K562 (cell line): ENCODE data around the gene ZNF222. TPM values are rescaled to one million over a fixed set of nuclear protein-coding genes. Genes with fewer than 3 reads are reported as not detected.

Experiments
- ATF1 ChIP-seq, 2 experiments: fragments of 450-650 bp in 1 of 2; IDR thresholded peaks; 2 replicates each; pipeline ENCODE4 v1.6.1; 2016; ENCODE audit warnings: missing compliant biosample characterization in 1 of 2, missing genetic modification characterization in 1 of 2
- BRF1 ChIP-seq: IDR thresholded peaks from 3 replicates; pipeline ENCODE4 v1.6.1; 2011; ENCODE audit warnings: borderline replicate concordance, mild to moderate bottlenecking; ENCODE audit not compliant: insufficient read length; ENCODE audit errors: extremely low read depth
- CGGBP1 ChIP-seq: fragments of 250-450 bp; sonication (Bioruptor Pico); IDR thresholded peaks from 2 replicates; pipeline ENCODE4 v1.9.0; 2021; ENCODE audit warnings: mild to moderate bottlenecking
- CREM ChIP-seq: IDR thresholded peaks from 2 replicates; pipeline ENCODE4 v1.6.1; 2014; ENCODE audit warnings: antibody characterized with exemption, low read depth
- ETV1 ChIP-seq: fragments of 450-650 bp; conservative IDR thresholded peaks from 2 replicates; pipeline ENCODE4 v1.6.1; 2016; ENCODE audit warnings: missing genetic modification characterization, control low read depth, low read depth, missing compliant biosample characterization
- KDM1A ChIP-seq, 2 experiments: fragments of 450-650 bp; IDR thresholded peaks; 2 replicates each; pipeline ENCODE4 v1.6.1; 2016; ENCODE audit warnings: mild to moderate bottlenecking in 2 of 2
- KLF6 ChIP-seq: fragments of 250-450 bp; sonication (Bioruptor Pico); IDR thresholded peaks from 2 replicates; pipeline ENCODE4 v1.4.0; 2020; ENCODE audit warnings: mild to moderate bottlenecking, moderate library complexity, borderline replicate concordance
- POLR2A ChIP-seq: fragments of 450-650 bp; conservative IDR thresholded peaks from 2 replicates; pipeline ENCODE4 v1.6.1; 2016
- SIRT6 ChIP-seq: IDR thresholded peaks from one replicate; pipeline ENCODE4 v1.6.1; 2012; ENCODE audit warnings: low read depth, mild to moderate bottlenecking, control low read depth, inconsistent platforms, low read length, moderate library complexity
- ZBED1 ChIP-seq: IDR thresholded peaks from 2 replicates; pipeline ENCODE4 v1.6.1; 2014
- ZNF133 ChIP-seq: fragments of 250-450 bp; sonication (Bioruptor Pico); IDR thresholded peaks from 2 replicates; pipeline ENCODE4 v1.4.0; 2020; ENCODE audit warnings: mild to moderate bottlenecking
- ZNF23 ChIP-seq: fragments of 250-450 bp; sonication (Bioruptor Pico); IDR thresholded peaks from 2 replicates; pipeline ENCODE4 v1.4.0; 2020; ENCODE audit warnings: mild to moderate bottlenecking
- ZNF232 ChIP-seq: sonication (generic); formaldehyde crosslinking; IDR thresholded peaks from 2 replicates; pipeline ENCODE4 v1.8.0; 2022; ENCODE audit warnings: mild to moderate bottlenecking, missing genetic modification reagents
- ZNF696 ChIP-seq: fragments of 250-450 bp; sonication (Bioruptor Pico); conservative IDR thresholded peaks from 2 replicates; pipeline ENCODE4 v1.4.0; 2020; ENCODE audit warnings: mild to moderate bottlenecking, moderate library complexity
- polyA plus RNA-seq, 8 experiments: library from polyadenylated mRNA; depleted of rRNA in 4 of 8; stranded (reverse) in 5 of 8; unstranded in 3 of 8; fragments of >200 nt; fragmentation: Nextera tagmentation in 2 of 8; fragmentation: Illumina TruSeq in 1 of 8; extraction: Ambion mirVana in 2 of 8; extraction: Trizol in 1 of 8; gene quantifications; 2 replicates each; pipeline versions ENCODE4 v1.2.1 to v1.2.3, GENCODE V29; 2011 to 2014; ENCODE audit warnings: inconsistent platforms in 1 of 8, missing spikeins in 1 of 8
- total RNA-seq, 7 experiments: library from RNA; depleted of rRNA in 6 of 7; stranded (reverse); fragments of >200 nt in 6 of 7; fragmentation: Illumina TruSeq in 2 of 7; extraction: Trizol in 2 of 7; gene quantifications; 2 replicates each; pipeline versions ENCODE4 v1.2.1 to v1.2.3, GENCODE V29; 2011 to 2021; ENCODE audit warnings: low replicate concordance in 1 of 7
- TF ChIP-seq, protein P1 (sequence below): fragments of 450-650 bp; IDR thresholded peaks from 2 replicates; pipeline ENCODE4 v1.6.1; 2016; ENCODE audit warnings: low read depth
- TF ChIP-seq, protein P2 (sequence below): fragments of 200-800 bp; sonication (Bioruptor generic); IDR thresholded peaks from 2 replicates; pipeline ENCODE4 v1.6.1; 2016; ENCODE audit warnings: missing genetic modification characterization, missing compliant biosample characterization

The ZNF222 gene
- total and polyA plus RNA-seq, 9 of the 15 experiments (the other 6 are each of a cell fraction or from before 2014, with no cell fraction given), result 2.3 to 4.5 (median 3.0) TPM

DNA sequence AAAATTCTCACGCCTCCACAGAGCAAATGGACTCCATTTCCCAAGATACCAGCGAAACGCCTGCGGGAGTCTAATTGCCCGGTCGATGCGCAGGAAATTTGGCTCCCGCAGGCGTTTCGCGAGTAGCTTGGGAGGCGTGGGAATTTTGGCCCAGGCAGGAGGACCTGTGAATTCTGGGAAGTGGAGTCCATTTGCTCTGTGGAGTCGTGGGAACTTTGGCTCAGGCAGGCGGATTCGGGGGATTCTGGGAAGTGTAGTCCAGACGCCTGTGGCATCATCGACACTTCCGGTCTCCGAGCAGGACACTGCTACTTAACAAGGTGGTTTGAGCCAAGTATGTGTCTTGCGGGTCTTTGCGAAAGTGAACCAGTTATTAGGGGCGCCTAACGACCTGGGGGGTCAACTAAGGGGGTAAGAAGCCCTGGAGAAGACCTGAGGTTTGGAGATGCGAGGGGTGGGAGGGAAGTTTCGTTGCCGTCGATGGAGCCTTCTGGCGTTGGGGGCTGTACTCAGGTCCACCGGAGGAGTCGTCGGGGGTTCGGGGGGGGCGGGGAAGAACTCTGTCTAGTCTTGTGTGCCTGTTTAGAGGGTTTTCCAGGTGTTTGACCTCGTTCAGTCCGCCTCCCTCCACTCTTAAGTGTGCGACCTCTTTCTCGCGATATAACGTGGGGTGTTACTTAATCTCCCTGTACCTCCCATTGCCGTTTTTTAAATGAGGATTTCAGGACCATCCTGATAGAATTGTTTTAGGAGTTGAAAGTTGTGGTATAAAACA is 41.1 kb upstream of the ZNF222 start, which contains the start of gene ZNF155 (continued):
- TF ChIP-seq, protein P1, sequence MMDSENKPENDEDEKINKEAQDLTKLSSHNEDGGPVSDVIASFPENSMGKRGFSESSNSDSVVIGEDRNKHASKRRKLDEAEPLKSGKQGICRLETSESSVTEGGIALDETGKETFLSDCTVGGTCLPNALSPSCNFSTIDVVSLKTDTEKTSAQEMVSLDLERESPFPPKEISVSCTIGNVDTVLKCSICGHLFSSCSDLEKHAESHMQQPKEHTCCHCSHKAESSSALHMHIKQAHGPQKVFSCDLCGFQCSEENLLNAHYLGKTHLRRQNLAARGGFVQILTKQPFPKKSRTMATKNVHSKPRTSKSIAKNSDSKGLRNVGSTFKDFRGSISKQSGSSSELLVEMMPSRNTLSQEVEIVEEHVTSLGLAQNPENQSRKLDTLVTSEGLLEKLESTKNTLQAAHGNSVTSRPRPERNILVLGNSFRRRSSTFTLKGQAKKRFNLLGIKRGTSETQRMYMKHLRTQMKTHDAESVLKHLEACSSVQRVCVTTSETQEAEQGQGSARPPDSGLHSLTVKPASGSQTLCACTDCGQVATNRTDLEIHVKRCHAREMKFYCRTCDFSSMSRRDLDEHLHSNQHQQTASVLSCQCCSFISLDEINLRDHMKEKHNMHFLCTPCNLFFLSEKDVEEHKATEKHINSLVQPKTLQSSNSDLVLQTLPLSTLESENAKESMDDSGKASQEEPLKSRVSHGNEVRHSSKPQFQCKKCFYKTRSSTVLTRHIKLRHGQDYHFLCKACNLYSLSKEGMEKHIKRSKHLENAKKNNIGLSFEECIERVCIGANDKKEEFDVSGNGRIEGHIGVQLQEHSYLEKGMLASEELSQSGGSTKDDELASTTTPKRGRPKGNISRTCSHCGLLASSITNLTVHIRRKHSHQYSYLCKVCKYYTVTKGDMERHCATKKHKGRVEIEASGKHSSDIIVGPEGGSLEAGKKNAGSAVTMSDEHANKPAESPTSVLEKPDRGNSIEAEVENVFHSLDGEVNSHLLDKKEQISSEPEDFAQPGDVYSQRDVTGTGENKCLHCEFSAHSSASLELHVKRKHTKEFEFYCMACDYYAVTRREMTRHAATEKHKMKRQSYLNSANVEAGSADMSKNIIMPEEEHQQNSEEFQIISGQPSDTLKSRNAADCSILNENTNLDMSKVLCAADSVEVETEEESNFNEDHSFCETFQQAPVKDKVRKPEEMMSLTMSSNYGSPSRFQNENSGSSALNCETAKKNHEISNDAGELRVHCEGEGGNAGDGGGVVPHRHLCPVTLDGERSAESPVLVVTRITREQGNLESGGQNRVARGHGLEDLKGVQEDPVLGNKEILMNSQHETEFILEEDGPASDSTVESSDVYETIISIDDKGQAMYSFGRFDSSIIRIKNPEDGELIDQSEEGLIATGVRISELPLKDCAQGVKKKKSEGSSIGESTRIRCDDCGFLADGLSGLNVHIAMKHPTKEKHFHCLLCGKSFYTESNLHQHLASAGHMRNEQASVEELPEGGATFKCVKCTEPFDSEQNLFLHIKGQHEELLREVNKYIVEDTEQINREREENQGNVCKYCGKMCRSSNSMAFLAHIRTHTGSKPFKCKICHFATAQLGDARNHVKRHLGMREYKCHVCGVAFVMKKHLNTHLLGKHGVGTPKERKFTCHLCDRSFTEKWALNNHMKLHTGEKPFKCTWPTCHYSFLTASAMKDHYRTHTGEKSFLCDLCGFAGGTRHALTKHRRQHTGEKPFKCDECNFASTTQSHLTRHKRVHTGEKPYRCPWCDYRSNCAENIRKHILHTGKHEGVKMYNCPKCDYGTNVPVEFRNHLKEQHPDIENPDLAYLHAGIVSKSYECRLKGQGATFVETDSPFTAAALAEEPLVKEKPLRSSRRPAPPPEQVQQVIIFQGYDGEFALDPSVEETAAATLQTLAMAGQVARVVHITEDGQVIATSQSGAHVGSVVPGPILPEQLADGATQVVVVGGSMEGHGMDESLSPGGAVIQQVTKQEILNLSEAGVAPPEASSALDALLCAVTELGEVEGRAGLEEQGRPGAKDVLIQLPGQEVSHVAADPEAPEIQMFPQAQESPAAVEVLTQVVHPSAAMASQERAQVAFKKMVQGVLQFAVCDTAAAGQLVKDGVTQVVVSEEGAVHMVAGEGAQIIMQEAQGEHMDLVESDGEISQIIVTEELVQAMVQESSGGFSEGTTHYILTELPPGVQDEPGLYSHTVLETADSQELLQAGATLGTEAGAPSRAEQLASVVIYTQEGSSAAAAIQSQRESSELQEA, result no peak
- TF ChIP-seq ZNF232 (CRISPR knock-in tag) (no peak), ZNF696 (CRISPR knock-in tag) (no peak), ZBED1 (no peak), KDM1A (IDR thresholded peaks at IDR 0.05) (no peak), SIRT6 (no peak), ATF1 (CRISPR knock-in tag; IDR thresholded peaks at IDR 0.05) (no peak), ATF1 (tag; IDR thresholded peaks at IDR 0.05) (peak; percentile 38; the same call in 1 of the 2 replicates), BRF1 (no peak), KLF6 (CRISPR knock-in tag) (no peak), ZNF133 (CRISPR knock-in tag) (no peak), ETV1 (tag) (peak; percentile 65), POLR2A (no peak), CGGBP1 (CRISPR knock-in tag) (no peak), CREM (peak; percentile 60), ZNF23 (no peak)
- TF ChIP-seq, protein P2, sequence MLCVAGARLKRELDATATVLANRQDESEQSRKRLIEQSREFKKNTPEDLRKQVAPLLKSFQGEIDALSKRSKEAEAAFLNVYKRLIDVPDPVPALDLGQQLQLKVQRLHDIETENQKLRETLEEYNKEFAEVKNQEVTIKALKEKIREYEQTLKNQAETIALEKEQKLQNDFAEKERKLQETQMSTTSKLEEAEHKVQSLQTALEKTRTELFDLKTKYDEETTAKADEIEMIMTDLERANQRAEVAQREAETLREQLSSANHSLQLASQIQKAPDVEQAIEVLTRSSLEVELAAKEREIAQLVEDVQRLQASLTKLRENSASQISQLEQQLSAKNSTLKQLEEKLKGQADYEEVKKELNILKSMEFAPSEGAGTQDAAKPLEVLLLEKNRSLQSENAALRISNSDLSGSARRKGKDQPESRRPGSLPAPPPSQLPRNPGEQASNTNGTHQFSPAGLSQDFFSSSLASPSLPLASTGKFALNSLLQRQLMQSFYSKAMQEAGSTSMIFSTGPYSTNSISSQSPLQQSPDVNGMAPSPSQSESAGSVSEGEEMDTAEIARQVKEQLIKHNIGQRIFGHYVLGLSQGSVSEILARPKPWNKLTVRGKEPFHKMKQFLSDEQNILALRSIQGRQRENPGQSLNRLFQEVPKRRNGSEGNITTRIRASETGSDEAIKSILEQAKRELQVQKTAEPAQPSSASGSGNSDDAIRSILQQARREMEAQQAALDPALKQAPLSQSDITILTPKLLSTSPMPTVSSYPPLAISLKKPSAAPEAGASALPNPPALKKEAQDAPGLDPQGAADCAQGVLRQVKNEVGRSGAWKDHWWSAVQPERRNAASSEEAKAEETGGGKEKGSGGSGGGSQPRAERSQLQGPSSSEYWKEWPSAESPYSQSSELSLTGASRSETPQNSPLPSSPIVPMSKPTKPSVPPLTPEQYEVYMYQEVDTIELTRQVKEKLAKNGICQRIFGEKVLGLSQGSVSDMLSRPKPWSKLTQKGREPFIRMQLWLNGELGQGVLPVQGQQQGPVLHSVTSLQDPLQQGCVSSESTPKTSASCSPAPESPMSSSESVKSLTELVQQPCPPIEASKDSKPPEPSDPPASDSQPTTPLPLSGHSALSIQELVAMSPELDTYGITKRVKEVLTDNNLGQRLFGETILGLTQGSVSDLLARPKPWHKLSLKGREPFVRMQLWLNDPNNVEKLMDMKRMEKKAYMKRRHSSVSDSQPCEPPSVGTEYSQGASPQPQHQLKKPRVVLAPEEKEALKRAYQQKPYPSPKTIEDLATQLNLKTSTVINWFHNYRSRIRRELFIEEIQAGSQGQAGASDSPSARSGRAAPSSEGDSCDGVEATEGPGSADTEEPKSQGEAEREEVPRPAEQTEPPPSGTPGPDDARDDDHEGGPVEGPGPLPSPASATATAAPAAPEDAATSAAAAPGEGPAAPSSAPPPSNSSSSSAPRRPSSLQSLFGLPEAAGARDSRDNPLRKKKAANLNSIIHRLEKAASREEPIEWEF (CRISPR knock-in tag), result no peak
